ENCODE data around the gene GRIP2.

Gene GRIP2

DNA sequence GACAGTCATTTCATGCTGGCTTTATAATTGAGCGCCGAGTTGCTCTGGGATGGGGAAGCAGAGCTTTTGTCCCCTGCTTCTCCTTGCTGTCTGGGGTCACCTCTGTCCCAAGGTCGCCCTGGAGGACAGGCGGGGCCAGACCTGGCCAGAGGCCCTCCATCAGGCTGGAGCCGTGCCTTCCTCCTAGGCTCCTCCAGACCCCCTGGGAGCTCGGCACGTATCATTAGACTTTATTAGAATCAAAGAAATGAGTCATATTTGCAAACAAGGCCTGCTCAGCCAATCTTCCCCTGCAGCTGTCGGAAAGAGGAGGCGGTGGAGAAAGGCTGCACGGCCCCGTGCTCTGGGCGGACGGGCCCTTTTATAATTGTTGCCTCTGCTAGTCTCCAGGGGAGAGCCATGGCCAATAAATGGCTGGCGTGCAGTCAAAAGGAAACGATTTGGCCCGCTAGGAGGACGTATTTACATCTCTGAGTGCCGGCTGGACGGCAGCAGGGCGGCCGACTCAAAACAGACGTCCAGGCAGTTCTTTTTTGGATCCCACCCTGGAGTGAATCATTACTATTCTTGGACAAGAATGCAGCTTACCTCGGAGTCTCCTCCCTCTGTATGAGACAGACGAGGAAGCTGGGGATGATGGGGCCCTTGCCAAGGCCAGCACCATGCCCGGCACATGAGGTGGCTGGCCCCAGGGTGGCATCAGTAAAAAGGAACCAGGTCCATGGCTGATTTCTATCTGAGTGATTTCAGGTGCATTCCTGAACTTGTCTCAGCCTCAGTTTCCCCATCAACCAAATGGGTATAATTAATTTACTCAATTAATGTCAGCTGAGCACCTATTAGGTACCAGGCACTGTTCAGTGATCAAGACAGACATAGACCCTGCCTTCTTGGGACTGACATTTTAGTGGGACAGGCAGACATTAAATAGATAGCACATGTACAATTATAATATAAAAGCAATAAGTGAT, 87.1 kb downstream of the GRIP2 start (continued):
- TF ChIP-seq, protein P1, sequence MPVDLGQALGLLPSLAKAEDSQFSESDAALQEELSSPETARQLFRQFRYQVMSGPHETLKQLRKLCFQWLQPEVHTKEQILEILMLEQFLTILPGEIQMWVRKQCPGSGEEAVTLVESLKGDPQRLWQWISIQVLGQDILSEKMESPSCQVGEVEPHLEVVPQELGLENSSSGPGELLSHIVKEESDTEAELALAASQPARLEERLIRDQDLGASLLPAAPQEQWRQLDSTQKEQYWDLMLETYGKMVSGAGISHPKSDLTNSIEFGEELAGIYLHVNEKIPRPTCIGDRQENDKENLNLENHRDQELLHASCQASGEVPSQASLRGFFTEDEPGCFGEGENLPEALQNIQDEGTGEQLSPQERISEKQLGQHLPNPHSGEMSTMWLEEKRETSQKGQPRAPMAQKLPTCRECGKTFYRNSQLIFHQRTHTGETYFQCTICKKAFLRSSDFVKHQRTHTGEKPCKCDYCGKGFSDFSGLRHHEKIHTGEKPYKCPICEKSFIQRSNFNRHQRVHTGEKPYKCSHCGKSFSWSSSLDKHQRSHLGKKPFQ (tag by site-specific recombination; IDR thresholded peaks at IDR 0.05) = peak; percentile 59; the same call in 1 of the 2 replicates
- TF ChIP-seq ZNF513 (tag by site-specific recombination; IDR thresholded peaks at IDR 0.05) (peak; percentile 14; the same call in 1 of the 2 replicates), SP7 (tag by site-specific recombination; IDR thresholded peaks at IDR 0.05) (peak; percentile 98), SCRT2 (tag by site-specific recombination; IDR thresholded peaks at IDR 0.05) (peak; percentile 52), SP3 (tag by site-specific recombination; IDR thresholded peaks at IDR 0.05) (peak; percentile 36; the same call in 1 of the 2 replicates), ZNF394 (tag by site-specific recombination; IDR thresholded peaks at IDR 0.05; ENCODE audit: borderline replicate concordance) (no peak), ZNF610 (tag by site-specific recombination; IDR thresholded peaks at IDR 0.05; ENCODE audit: borderline replicate concordance) (no peak; the same call in 1 of the 2 replicates), ZNF792 (tag by site-specific recombination; IDR thresholded peaks at IDR 0.05) (no peak), ZBTB7A (tag by site-specific recombination; IDR thresholded peaks at IDR 0.05; ENCODE audit: low read depth) (0 out of 2 replicates have a peak, but pooled peaks have one; percentile 16), ZNF600 (tag by site-specific recombination; IDR thresholded peaks at IDR 0.05) (peak; percentile 37; the same call in 1 of the 2 replicates)

DNA sequence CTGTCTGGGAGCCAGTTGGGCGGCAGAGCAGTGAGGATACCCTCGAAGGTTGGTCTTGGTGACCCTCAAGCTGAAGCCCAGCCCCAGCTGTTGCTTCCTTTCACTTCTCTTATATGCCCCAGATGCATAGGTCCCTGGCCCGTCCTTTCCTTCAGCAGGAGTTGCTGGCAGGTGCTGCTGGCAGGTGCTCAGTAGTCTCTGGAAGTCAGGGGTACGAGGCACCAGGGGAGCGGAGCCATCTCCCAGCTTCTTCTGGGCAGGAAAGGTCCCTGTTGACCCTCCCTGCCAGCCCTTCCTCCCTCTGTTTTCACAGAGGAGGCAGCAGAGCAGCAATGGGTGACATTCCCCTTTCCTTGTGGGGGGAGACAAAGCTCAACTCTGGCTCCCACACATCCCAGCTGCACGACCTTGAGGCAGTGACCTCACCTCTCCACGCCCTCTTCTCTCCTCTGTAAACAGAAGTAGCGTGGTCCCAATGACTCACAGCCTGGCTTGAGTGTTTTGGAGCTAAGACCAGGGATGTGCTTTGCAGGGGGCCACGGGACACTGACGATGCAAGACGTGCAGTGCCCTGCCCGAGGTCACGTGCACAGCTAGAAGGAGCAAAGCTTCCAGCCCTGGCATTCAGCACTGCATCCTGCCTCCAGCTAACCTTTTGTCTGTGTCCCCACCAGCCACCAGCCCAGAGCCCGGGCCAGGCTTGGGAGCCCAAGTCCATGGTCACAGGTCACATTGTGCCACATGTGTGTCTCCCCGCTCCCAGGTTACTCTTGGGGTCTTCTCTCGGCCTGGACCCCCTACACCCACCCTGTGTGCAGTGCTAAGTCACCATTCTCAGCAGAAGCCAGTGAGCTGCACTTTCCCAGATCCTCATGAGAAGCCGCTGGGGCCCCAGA, 88.0 kb downstream of the GRIP2 start:
- Histone ChIP-seq H3K9me3 (ENCODE audit: control insufficient read depth, insufficient read depth, low read depth, low read length) (no peaks in the 10 kb centered on the region), H3K4me1 (ENCODE audit: control insufficient read depth, insufficient read depth, low read length) (peaks cover 13% of the 10 kb centered on the region), H3K27ac (ENCODE audit: extremely low read depth, low read depth, low read length) (peak overlapping the region; percentile 88), H3K36me3 (ENCODE audit: control insufficient read depth in 2 of 2, insufficient read depth in 1 of 2, low read length in 2 of 2) (peaks cover 0 to 31% of the 10 kb centered on the region in 2 experiments; a peak in 2 of 3 replicates), H3K4me3 (ENCODE audit: low read depth, low read length) (no peak overlapping the region)
- POLR2A ChIA-PET = interaction anchor here (0.7 to 2.0 kb wide), 8 partner anchors 10 to 54 kb away, joined by 3 to 11 read pairs (median 4); partner anchors contain the start of gene SLC6A6
- CTCF ChIA-PET = interaction anchor here (0.8 to 2.0 kb wide), 4 partner anchors 10 to 248 kb away, joined by 3 to 16 read pairs (median 6); no protein-coding TSS in a partner anchor
- TF ChIP-seq ZNF416 (tag by site-specific recombination; IDR thresholded peaks at IDR 0.05) (no peak), YY2 (tag by site-specific recombination; IDR thresholded peaks at IDR 0.05) (no peak), ZNF830 (tag by site-specific recombination; IDR thresholded peaks at IDR 0.05; ENCODE audit: low read depth) (no peak), ZNF626 (tag by site-specific recombination; IDR thresholded peaks at IDR 0.05) (no peak), ZNF558 (tag by site-specific recombination; IDR thresholded peaks at IDR 0.05) (peak; percentile 45; the same call in 1 of the 2 replicates), ZNF266 (tag by site-specific recombination; IDR thresholded peaks at IDR 0.05; ENCODE audit: low read depth) (no peak), ZFHX2 (tag by site-specific recombination; conservative IDR thresholded peaks at IDR 0.05) (peak; percentile 94), ZNF629 (tag by site-specific recombination; IDR thresholded peaks at IDR 0.05) (peak; percentile 93), ZNF792 (tag by site-specific recombination; IDR thresholded peaks at IDR 0.05) (no peak)
- TF ChIP-seq, protein P2, sequence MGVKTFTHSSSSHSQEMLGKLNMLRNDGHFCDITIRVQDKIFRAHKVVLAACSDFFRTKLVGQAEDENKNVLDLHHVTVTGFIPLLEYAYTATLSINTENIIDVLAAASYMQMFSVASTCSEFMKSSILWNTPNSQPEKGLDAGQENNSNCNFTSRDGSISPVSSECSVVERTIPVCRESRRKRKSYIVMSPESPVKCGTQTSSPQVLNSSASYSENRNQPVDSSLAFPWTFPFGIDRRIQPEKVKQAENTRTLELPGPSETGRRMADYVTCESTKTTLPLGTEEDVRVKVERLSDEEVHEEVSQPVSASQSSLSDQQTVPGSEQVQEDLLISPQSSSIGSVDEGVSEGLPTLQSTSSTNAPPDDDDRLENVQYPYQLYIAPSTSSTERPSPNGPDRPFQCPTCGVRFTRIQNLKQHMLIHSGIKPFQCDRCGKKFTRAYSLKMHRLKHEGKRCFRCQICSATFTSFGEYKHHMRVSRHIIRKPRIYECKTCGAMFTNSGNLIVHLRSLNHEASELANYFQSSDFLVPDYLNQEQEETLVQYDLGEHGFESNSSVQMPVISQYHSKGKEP (tag by site-specific recombination; IDR thresholded peaks at IDR 0.05) = no peak
- TF ChIP-seq, protein P3, sequence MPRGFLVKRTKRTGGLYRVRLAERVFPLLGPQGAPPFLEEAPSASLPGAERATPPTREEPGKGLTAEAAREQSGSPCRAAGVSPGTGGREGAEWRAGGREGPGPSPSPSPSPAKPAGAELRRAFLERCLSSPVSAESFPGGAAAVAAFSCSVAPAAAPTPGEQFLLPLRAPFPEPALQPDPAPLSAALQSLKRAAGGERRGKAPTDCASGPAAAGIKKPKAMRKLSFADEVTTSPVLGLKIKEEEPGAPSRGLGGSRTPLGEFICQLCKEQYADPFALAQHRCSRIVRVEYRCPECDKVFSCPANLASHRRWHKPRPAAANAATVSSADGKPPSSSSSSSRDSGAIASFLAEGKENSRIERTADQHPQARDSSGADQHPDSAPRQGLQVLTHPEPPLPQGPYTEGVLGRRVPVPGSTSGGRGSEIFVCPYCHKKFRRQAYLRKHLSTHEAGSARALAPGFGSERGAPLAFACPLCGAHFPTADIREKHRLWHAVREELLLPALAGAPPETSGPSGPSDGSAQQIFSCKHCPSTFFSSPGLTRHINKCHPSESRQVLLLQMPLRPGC (tag by site-specific recombination; IDR thresholded peaks at IDR 0.05) = peak; percentile 87; the same call in 1 of the 2 replicates
- TF ChIP-seq, protein P4, sequence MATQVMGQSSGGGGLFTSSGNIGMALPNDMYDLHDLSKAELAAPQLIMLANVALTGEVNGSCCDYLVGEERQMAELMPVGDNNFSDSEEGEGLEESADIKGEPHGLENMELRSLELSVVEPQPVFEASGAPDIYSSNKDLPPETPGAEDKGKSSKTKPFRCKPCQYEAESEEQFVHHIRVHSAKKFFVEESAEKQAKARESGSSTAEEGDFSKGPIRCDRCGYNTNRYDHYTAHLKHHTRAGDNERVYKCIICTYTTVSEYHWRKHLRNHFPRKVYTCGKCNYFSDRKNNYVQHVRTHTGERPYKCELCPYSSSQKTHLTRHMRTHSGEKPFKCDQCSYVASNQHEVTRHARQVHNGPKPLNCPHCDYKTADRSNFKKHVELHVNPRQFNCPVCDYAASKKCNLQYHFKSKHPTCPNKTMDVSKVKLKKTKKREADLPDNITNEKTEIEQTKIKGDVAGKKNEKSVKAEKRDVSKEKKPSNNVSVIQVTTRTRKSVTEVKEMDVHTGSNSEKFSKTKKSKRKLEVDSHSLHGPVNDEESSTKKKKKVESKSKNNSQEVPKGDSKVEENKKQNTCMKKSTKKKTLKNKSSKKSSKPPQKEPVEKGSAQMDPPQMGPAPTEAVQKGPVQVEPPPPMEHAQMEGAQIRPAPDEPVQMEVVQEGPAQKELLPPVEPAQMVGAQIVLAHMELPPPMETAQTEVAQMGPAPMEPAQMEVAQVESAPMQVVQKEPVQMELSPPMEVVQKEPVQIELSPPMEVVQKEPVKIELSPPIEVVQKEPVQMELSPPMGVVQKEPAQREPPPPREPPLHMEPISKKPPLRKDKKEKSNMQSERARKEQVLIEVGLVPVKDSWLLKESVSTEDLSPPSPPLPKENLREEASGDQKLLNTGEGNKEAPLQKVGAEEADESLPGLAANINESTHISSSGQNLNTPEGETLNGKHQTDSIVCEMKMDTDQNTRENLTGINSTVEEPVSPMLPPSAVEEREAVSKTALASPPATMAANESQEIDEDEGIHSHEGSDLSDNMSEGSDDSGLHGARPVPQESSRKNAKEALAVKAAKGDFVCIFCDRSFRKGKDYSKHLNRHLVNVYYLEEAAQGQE (tag by site-specific recombination; IDR thresholded peaks at IDR 0.05) = no peak
